Hair follicular keratinocyte (primary cell): ENCODE measurements around the gene IFNK. TPM values are rescaled to one million over a fixed set of nuclear protein-coding genes. Genes with fewer than 3 reads are reported as not detected.

Experiments
- total RNA-seq: library from RNA; depleted of rRNA; stranded (reverse); fragments of >200 nt; gene quantifications from 2 replicates; pipeline ENCODE4 v1.2.3, GENCODE V29; 2015

Gene IFNK, protein sequence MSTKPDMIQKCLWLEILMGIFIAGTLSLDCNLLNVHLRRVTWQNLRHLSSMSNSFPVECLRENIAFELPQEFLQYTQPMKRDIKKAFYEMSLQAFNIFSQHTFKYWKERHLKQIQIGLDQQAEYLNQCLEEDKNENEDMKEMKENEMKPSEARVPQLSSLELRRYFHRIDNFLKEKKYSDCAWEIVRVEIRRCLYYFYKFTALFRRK
- 2.2 and 4.3 TPM in 2 replicates for total RNA-seq

DNA sequence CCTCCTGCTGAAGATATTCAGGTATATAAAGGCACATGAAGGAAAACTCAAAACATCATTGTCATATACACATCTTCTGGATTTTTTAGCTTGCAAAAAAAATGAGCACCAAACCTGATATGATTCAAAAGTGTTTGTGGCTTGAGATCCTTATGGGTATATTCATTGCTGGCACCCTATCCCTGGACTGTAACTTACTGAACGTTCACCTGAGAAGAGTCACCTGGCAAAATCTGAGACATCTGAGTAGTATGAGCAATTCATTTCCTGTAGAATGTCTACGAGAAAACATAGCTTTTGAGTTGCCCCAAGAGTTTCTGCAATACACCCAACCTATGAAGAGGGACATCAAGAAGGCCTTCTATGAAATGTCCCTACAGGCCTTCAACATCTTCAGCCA lies at the start of gene IFNK:
IFNK (plus strand) TSS at position 55 of the 400 bp plus-strand sequence; CDS start at position 102, 47 bp downstream.

DNA sequence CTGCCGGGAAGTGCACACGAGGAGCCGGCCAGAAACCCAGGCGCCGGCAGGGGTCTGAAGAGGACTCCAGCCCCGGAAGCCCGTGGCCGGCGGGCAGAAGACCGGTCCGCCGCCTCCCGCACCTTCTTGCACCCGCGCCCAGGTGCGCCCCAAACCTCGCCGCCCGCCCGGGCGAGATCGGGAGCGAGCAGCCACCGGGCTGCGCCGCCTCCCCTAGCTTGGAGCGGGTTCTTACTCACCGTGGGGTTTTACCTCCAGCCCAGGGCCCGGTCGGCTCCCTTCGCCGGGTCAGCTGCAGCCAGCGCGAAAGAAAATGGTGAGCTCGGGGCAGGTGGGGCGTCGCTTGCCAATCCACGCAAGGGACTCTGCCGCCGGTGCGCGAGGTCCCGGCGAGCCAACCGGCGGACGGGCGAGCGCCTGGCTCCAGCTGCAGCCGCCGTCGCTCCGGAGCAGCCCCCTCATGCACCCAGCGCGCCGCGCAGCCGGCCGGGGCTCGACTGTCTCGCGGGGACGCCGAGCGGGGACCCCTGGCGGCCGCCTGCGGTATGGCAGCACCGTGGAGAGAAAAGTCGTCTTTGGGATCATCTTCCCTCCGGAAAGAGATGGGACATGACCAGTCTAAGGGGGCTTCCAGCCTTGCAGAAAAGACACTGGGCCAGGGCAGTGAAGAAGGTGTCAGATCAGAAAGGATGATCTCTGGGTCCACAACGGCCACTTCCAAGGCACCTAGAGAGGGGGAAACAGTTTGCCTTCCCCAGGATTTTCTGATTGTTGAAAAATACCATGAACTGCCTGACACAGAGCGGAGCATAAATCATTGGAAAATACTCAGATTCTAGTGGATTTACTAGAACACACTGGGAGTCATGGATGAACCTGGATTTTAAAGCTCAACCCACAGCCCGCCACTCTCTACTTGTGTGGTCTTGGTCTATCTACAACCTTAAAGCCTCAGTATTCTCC lies 5.5 kb downstream of the IFNK start, which contains the start of gene MOB3B:
MOB3B (minus strand) TSS at position 499 of the 963 bp plus-strand sequence. CDS start 74,264 bp downstream, outside the sequence.

DNA sequence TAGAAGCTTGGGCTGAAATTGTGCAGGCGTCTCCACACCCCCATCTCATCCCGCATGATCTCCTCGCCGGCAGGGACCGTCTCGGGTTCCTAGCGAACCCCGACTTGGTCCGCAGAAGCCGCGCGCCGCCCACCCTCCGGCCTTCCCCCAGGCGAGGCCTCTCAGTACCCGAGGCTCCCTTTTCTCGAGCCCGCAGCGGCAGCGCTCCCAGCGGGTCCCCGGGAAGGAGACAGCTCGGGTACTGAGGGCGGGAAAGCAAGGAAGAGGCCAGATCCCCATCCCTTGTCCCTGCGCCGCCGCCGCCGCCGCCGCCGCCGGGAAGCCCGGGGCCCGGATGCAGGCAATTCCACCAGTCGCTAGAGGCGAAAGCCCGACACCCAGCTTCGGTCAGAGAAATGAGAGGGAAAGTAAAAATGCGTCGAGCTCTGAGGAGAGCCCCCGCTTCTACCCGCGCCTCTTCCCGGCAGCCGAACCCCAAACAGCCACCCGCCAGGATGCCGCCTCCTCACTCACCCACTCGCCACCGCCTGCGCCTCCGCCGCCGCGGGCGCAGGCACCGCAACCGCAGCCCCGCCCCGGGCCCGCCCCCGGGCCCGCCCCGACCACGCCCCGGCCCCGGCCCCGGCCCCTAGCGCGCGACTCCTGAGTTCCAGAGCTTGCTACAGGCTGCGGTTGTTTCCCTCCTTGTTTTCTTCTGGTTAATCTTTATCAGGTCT lies 49.0 kb downstream of the IFNK start, which contains the start of gene C9orf72:
C9orf72 (minus strand) TSS at position 564 of the 716 bp plus-strand sequence. CDS start 6,361 bp downstream, outside the sequence.

Other genes starting within 250 kb of the IFNK start
- 0.23 TPM in 1 of 2 replicates, not detected in the other for gene EQTN, start 227.1 kb upstream of the IFNK start, total RNA-seq
- 12.5 and 14.0 TPM in 2 replicates for gene MOB3B, start 5.5 kb downstream of the IFNK start, total RNA-seq
- 5.5 and 9.8 TPM in 2 replicates for gene C9orf72, start 49.2 kb downstream of the IFNK start, total RNA-seq